HCEC 1CT (cell line): ENCODE measurements around the gene ZFYVE28.
"Not testable (repeated sequence)": the region's sequence is repeated elsewhere in the genome, so short reads cannot be mapped to it uniquely, and the experiment has no call there.

ENCODE experiments used
- DNase-seq: peaks from one replicate; pipeline ENCODE4 v3.0.0-alpha.2; 2017

Gene ZFYVE28

DNA sequence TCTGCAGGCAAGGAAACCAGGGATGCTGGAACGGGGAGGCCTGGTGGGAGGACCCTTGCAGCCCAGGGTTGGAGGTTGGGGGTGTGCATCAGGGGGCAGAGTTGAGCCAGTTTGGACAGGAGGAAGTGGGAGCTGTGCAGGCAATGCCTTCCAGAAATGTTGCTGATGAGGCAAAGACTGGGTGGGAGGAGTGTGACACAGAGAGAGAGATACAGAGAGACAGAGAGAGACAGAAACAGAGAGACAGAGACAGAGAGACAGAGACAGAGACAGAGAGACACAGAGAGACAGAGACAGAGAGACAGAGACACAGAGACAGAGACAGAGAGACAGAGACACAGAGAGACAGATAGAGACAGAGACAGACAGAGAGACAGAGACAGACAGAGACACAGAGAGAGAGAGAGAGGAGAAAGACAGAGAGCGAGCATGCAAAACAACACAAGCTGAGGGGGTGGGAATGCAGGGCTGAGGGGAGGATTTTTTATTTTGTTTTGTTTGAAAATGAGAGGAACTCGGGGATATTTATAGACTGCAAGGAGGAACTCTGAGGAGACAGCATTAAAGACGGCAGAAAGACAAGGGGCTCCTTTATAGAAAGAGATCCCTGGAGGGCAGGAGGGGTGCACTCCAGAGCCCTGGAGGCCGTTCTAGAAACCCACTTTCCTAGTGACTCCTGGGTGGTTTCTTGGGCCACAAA lies 174.6 kb downstream of the ZFYVE28 start:
- DNase-seq = no peak

DNA sequence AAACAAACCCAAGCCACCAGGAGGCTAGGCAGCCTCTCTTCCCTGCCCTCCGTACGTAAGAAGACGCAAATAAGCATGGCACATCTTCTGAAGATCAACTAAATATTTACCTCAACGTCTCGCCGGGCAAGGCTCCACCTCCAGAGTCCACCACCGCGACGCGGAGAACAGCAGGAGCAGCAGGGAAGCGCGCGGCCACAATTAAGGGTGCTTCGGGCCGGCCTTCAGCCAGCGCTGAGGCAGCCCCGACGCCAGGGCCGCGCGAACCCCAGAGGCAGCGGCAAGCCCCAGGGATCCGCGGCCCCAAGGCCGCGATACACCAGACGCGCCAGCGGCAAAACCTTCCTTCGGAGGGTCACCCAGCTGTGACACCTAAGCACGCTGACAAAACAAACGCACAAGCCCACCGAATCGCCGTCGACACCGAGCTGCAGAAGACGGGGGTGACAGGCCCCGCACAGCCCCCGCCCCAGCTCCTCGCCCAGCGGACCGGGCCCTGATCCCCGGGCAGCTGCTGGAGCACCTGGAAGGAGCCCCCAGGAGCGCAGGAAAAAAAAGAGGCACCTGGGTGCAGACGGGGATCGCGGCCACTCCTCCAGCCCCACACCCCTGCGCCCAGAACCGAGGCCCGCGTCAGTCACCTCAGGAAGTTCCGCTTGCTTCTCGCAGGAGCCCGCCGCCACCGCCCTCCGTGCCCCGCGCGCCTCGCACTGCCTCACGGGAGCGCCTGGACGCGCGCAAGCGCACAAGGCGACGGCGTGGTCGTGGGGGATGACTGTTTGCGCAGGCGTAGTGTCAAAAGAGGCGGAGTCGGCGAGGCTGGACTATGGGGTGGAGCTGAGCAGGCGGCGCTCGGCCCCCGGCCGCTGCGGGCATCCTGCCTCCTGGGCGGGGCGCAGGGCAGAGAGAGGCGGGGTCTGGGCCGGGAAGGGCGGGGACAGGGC lies 176.8 kb downstream of the ZFYVE28 start, which contains the start of the genes HAUS3 and POLN:
HAUS3 (minus strand) TSS at position 712 of the 944 bp plus-strand sequence. CDS start 1,175 bp downstream, outside the sequence.
POLN (minus strand) TSS at position 712 of the 944 bp plus-strand sequence. CDS start 12,890 bp downstream, outside the sequence.
- DNase-seq = peak; percentile 92

DNA sequence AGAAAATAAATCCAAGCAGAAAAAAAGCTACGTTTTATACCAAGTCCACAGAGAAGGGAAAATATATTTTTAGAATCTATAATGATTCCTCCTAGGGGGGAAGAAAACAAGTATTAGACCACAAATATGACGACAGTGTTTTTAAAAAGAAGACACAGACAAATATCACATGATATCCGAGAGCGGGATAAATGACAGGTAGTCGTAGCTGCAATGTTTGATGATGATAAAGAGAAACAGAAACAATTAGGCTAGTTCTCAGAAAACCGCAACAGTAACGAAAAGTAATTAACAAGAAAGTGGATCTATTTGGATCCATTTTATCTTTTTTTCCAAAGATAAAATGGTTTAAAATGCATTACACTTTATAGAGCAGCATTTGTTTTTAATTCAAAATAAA lies 177.4 kb downstream of the ZFYVE28 start:
- no peak for DNase-seq

DNA sequence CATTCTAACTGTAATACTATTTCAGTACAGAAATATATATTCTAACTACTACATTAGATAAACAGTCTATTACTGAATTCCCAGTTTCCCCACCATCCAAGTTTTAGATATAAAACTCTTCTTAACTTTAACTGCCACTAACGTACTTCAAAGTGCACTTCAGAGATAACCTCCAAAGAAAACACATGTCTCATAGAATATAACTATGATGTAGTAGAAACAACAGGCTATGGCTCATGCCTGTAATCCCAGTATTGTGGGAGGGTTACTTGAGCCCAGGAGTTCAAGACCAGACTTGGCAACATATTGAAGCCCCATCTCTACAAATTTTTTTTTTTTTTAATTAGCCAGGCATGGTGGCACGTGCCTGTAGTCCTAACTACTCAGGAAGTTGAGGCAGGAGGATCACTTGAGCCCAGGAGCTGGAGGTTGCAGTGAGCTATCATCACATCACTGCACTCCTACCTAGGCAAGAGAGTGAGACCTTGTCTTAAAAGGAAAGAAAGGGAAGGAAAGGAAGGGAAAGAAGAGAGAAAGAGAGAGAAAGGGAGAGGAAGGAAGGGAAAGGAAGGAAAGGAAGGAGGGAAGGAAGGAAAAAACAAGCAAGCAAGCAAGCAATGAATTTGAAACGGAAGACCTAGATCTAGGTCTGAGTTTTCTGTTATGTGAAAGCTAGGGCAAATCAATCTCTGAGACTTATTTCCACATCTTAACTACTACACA lies 181.3 kb downstream of the ZFYVE28 start:
- no peak for DNase-seq

DNA sequence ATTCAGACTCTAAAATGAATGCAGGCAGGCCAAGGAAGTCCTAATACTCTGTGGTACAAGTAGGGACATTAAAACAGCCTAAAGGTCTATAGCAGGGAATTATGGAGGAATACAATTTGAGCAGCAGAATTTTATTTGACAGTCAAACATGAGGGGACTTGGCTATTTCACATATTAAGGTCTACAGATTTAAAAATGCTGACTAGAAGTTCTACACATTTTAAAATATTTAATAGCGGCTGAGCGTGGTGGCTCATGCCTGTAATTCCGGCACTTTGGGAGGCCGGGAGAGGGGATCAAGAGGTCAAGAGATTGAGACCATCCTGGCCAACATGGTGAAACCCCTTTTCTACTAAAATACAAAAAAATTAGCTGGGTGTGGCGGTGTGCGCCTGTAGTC lies 187.4 kb downstream of the ZFYVE28 start:
- DNase-seq = no peak

DNA sequence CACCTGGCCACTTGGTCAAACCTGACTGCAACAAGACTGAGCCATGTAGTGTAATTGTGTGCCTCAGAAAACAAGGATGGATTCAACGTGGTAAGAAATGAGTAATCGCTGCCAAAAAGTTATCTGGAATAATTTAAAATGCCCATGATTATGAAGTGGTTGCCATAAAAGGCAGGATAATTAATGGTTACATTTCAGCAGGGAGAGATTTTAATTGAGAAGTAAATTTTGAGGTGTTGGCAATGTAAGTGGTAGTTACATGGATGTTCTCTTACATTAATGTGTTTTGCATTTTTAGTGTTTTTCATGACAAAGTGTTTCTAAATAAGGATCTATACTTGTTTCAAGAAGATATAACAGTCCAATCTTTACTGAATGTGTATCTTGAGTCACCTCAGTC lies 192.2 kb downstream of the ZFYVE28 start:
- no peak for DNase-seq

DNA sequence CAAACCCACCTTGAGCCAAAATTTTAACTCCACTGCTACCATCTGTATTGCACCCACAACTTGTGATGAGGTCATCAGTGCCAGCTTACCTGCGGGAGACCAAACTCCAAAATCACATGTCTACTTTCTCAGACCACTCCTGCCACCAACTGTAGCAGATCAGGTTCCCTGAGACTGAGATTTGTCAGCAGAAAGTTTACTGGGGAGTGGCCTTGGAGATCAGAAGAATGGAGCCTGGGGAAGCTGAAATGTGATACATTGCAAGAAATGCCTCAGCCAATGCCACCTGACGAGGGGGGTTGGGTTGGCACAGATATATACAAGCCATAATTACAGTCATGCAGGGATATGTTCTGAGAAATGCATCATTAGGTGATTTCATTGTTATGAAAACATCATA lies 195.6 kb downstream of the ZFYVE28 start:
- DNase-seq = no peak

DNA sequence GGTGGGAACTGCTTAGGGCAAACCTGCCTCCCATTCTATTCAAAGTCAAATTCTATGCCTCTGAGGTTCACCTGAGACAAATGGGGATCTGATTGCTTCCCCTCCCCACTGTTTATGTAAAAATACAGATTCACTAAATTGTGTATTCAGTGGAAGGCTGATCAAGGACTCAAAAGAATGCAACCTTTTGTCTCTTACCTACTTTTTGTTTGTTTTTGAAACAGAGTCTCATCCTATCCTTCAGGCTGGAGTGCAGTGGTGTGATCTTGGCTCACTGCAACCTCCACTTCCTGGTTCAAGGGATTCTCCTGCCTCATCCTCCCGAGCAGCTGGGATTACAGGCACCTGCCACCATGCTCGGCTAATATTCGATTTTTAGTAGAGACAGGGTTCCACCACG lies 197.1 kb downstream of the ZFYVE28 start:
- DNase-seq = not testable (repeated sequence)

DNA sequence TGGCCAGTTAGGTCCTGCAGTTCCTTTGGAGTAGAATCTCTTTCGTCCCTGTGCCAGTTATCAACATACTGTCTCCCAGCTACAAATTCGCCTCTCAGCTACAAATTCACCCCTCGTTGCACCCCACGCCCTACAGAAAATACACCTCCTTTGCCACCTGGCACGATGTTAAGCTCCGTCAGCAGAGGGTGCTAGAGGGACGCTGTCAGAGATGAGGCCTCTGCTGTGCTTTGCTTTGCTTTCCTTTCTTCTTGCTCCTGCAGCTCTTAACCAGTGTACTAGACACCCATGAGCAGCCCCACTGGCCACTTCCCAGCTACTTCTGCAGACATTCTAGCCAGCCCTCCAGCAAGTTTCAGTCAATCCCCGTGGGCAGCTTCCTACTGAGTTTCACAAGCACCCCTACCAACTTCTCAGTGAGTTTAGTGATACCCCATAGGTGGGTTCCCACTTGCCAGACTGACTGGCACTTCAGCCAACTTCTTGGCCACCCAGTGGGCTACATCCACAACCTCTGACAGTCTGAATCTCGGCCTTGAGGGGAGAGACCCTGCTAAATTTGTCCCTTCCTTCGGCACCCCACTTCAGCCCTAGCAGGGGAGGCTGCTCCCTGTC lies 198.3 kb downstream of the ZFYVE28 start:
- peak; percentile 37 for DNase-seq
